WTC11 (cell line): ENCODE measurements around the gene THBS2. TPM values are rescaled to one million over a fixed set of nuclear protein-coding genes. Genes with fewer than 3 reads are reported as not detected.

Experiments used
- ATAC-seq: fragments of 200-7000 bp; cut with Tn5 transposase; 2 replicates; pipeline ENCODE4 v1.10.0; 2021; ENCODE audit warnings: mild to moderate bottlenecking, moderate library complexity
- CTCF ChIA-PET: fragments of 300-600 bp; sonication (Branson Sonifier 250); formaldehyde crosslinking; loops from one replicate; lab custom pipeline; 2021; ENCODE audit warnings: antibody characterized with exemption; lab: Charles Lee
- POLR2A ChIA-PET: fragments of 350-600 bp; sonication (Branson Sonifier 250); formaldehyde crosslinking; loops from one replicate; lab custom pipeline; 2021; ENCODE audit warnings: antibody characterized with exemption; lab: Charles Lee
- DNase-seq: peaks from one replicate; pipeline ENCODE4 v3.0.0; 2021; ENCODE audit warnings: low spot score
- H3K27ac Mint-ChIP-seq: 2 replicates; pipeline ENCODE4 v1.8.0; 2021; ENCODE audit warnings: mixed read lengths
- H3K27me3 Mint-ChIP-seq: 2 replicates; pipeline ENCODE4 v1.8.0; 2021; ENCODE audit warnings: low read depth, mild to moderate bottlenecking, moderate library complexity, mixed read lengths
- H3K36me3 Mint-ChIP-seq: 2 replicates; pipeline ENCODE4 v1.8.0; 2021; ENCODE audit warnings: mixed read lengths
- H3K4me1 Mint-ChIP-seq: 2 replicates; pipeline ENCODE4 v1.8.0; 2022; ENCODE audit warnings: mixed read lengths
- H3K4me3 Mint-ChIP-seq: 2 replicates; pipeline ENCODE4 v1.8.0; 2021; ENCODE audit warnings: mild to moderate bottlenecking, moderate library complexity, mixed read lengths
- H3K9me3 Mint-ChIP-seq: 2 replicates; pipeline ENCODE4 v1.8.0; 2021; ENCODE audit warnings: mixed read lengths
- CREM ChIP-seq: sonication (generic); formaldehyde crosslinking; IDR thresholded peaks from 2 replicates; pipeline ENCODE4 v1.8.1; 2022; ENCODE audit warnings: mild to moderate bottlenecking, missing genetic modification reagents, moderate library complexity
- ESRRA ChIP-seq: sonication (generic); formaldehyde crosslinking; IDR thresholded peaks from 2 replicates; pipeline ENCODE4 v1.8.1; 2022; ENCODE audit warnings: mild to moderate bottlenecking, missing genetic modification reagents, borderline replicate concordance
- IRF2 ChIP-seq: sonication (generic); formaldehyde crosslinking; IDR thresholded peaks from 2 replicates; pipeline ENCODE4 v1.8.0; 2022; ENCODE audit warnings: low read depth, missing genetic modification reagents, borderline replicate concordance
- MXD4 ChIP-seq: fragments of 250-450 bp; sonication (Bioruptor Pico); IDR thresholded peaks from 2 replicates; pipeline ENCODE4 v1.8.0; 2021; ENCODE audit warnings: mild to moderate bottlenecking, moderate library complexity, borderline replicate concordance
- RELA ChIP-seq: sonication (generic); formaldehyde crosslinking; IDR thresholded peaks from 2 replicates; pipeline ENCODE4 v1.8.1; 2022; ENCODE audit warnings: missing genetic modification reagents, mild to moderate bottlenecking, borderline replicate concordance
- RORB ChIP-seq: fragments of 250-450 bp; sonication (Bioruptor Pico); IDR thresholded peaks from 2 replicates; pipeline ENCODE4 v1.9.0; 2021; ENCODE audit warnings: mild to moderate bottlenecking
- SMAD3 ChIP-seq: sonication (generic); formaldehyde crosslinking; IDR thresholded peaks from 2 replicates; pipeline ENCODE4 v1.8.0; 2022; ENCODE audit warnings: missing genetic modification reagents, mild to moderate bottlenecking, borderline replicate concordance
- SMAD4 ChIP-seq: sonication (generic); formaldehyde crosslinking; IDR thresholded peaks from 2 replicates; pipeline ENCODE4 v1.8.0; 2022; ENCODE audit warnings: mild to moderate bottlenecking, missing genetic modification reagents
- SP1 ChIP-seq: sonication (generic); formaldehyde crosslinking; conservative IDR thresholded peaks from 2 replicates; pipeline ENCODE4 v1.8.1; 2022; ENCODE audit warnings: missing genetic modification reagents
- TEAD1 ChIP-seq: sonication (generic); formaldehyde crosslinking; IDR thresholded peaks from 2 replicates; pipeline ENCODE4 v1.8.0; 2022; ENCODE audit warnings: mild to moderate bottlenecking, missing genetic modification reagents
- TP53 ChIP-seq: sonication (generic); formaldehyde crosslinking; IDR thresholded peaks from 2 replicates; pipeline ENCODE4 v1.8.1; 2023; ENCODE audit warnings: mild to moderate bottlenecking, missing genetic modification reagents
- ZNF121 ChIP-seq: sonication (generic); formaldehyde crosslinking; IDR thresholded peaks from 2 replicates; pipeline ENCODE4 v1.8.0; 2023; ENCODE audit warnings: missing genetic modification reagents
- ZNF317 ChIP-seq: sonication (generic); formaldehyde crosslinking; IDR thresholded peaks from 2 replicates; pipeline ENCODE4 v1.8.1; 2023; ENCODE audit warnings: low read depth, mild to moderate bottlenecking, moderate library complexity, missing genetic modification reagents, borderline replicate concordance
- ZNF416 ChIP-seq: fragments of 250-450 bp; sonication (Bioruptor Pico); IDR thresholded peaks from 2 replicates; pipeline ENCODE4 v1.9.0; 2021; ENCODE audit warnings: mild to moderate bottlenecking, inconsistent platforms
- ZNF671 ChIP-seq: fragments of 250-450 bp; sonication (Bioruptor Pico); IDR thresholded peaks from 2 replicates; pipeline ENCODE4 v1.8.0; 2021; ENCODE audit warnings: mild to moderate bottlenecking
- total RNA-seq: library from RNA; stranded (reverse); gene quantifications from 3 replicates; pipeline ENCODE4 v1.2.3, GENCODE V29; 2021
- TF ChIP-seq, protein P1 (sequence below): sonication (generic); formaldehyde crosslinking; IDR thresholded peaks from 2 replicates; pipeline ENCODE4 v1.8.0; 2022; ENCODE audit warnings: mild to moderate bottlenecking, missing genetic modification reagents
- TF ChIP-seq, protein P2 (sequence below): sonication (generic); formaldehyde crosslinking; IDR thresholded peaks from 2 replicates; pipeline ENCODE4 v1.8.1; 2023; ENCODE audit warnings: mild to moderate bottlenecking, missing genetic modification reagents
- TF ChIP-seq, protein P3 (sequence below): sonication (generic); formaldehyde crosslinking; IDR thresholded peaks from 2 replicates; pipeline ENCODE4 v1.8.0; 2023; ENCODE audit warnings: missing genetic modification reagents
- TF ChIP-seq, protein P4 (sequence below): sonication (generic); formaldehyde crosslinking; conservative IDR thresholded peaks from 2 replicates; pipeline ENCODE4 v1.8.1; 2023; ENCODE audit warnings: mild to moderate bottlenecking, low read depth, missing genetic modification reagents, moderate library complexity

The THBS2 gene
- total RNA-seq, 1 experiment from 2014 or later: 40.3 TPM

DNA sequence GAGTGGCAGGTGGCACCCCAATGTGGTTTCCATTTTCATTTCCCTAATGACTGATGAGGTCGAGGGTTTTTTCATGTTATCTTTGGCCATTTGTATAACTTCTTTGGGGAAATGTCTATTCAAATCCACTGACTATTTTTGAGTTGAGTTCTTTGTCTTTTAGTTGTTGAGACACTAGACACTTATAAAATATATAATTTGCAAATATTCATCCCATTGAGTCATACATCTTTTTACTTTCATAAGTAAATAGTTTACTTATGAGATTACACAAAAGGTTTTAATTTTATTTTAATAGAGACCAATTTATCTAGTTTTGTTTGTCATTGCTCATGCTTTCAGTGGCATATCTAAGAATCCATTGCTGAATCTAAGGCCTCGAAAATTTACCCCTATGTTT, 49.5 kb downstream of the THBS2 start:
- DNase-seq: no peak
- Mint-ChIP-seq H3K4me3 (no peak overlapping the region), H3K36me3 (peaks cover 20% of the 10 kb centered on the region), H3K4me1 (no peaks in the 10 kb centered on the region), H3K27ac (no peak overlapping the region), H3K9me3 (peaks cover 46% of the 10 kb centered on the region), H3K27me3 (no peaks in the 10 kb centered on the region; the same call in 1 of the 2 replicates)
- POLR2A ChIA-PET: no interaction called here
- TF ChIP-seq, protein P1, sequence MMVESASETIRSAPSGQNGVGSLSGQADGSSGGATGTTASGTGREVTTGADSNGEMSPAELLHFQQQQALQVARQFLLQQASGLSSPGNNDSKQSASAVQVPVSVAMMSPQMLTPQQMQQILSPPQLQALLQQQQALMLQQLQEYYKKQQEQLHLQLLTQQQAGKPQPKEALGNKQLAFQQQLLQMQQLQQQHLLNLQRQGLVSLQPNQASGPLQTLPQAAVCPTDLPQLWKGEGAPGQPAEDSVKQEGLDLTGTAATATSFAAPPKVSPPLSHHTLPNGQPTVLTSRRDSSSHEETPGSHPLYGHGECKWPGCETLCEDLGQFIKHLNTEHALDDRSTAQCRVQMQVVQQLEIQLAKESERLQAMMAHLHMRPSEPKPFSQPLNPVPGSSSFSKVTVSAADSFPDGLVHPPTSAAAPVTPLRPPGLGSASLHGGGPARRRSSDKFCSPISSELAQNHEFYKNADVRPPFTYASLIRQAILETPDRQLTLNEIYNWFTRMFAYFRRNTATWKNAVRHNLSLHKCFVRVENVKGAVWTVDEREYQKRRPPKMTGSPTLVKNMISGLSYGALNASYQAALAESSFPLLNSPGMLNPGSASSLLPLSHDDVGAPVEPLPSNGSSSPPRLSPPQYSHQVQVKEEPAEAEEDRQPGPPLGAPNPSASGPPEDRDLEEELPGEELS: no peak
- TF ChIP-seq, protein P2, sequence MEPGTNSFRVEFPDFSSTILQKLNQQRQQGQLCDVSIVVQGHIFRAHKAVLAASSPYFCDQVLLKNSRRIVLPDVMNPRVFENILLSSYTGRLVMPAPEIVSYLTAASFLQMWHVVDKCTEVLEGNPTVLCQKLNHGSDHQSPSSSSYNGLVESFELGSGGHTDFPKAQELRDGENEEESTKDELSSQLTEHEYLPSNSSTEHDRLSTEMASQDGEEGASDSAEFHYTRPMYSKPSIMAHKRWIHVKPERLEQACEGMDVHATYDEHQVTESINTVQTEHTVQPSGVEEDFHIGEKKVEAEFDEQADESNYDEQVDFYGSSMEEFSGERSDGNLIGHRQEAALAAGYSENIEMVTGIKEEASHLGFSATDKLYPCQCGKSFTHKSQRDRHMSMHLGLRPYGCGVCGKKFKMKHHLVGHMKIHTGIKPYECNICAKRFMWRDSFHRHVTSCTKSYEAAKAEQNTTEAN (CRISPR knock-in tag): no peak
- TF ChIP-seq RELA (CRISPR knock-in tag) (no peak), CREM (CRISPR knock-in tag) (no peak), IRF2 (CRISPR knock-in tag) (no peak), SMAD4 (CRISPR knock-in tag) (no peak), ZNF121 (no peak)
- TF ChIP-seq, protein P3, sequence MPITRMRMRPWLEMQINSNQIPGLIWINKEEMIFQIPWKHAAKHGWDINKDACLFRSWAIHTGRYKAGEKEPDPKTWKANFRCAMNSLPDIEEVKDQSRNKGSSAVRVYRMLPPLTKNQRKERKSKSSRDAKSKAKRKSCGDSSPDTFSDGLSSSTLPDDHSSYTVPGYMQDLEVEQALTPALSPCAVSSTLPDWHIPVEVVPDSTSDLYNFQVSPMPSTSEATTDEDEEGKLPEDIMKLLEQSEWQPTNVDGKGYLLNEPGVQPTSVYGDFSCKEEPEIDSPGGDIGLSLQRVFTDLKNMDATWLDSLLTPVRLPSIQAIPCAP (CRISPR knock-in tag): no peak
- ATAC-seq: no peak
- CTCF ChIA-PET: no interaction called here

DNA sequence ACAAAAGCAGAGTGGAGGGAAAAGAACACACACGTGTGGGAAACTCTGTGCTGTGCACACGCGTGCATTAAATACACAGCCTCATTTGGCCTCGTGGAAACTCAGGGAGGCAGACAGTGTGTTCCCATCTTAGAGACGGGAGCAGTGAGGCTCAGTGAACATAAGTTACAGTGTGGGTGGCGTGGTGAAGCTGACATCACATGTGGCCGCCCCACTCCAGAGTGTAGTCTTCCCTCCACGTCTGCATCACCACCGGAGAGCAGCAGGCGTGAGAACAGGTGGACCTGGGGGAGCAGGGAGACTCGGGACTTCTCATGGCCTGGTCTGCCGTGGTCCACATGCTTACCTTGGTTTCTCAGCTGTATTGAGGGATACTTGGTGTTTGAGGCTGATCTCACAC, 51.7 kb downstream of the THBS2 start:
- Mint-ChIP-seq H3K4me3 (no peak overlapping the region), H3K9me3 (peaks cover 34% of the 10 kb centered on the region), H3K36me3 (peaks cover 7% of the 10 kb centered on the region), H3K4me1 (no peaks in the 10 kb centered on the region), H3K27me3 (no peaks in the 10 kb centered on the region; the same call in 1 of the 2 replicates), H3K27ac (no peak overlapping the region)
- TF ChIP-seq SMAD3 (no peak), RORB (no peak), ZNF317 (CRISPR knock-in tag) (no peak), TEAD1 (CRISPR knock-in tag) (no peak), ESRRA (CRISPR knock-in tag) (no peak), TP53 (no peak), ZNF416 (no peak), SP1 (CRISPR knock-in tag) (no peak), ZNF671 (CRISPR knock-in tag) (no peak), MXD4 (no peak)
- TF ChIP-seq, protein P4, sequence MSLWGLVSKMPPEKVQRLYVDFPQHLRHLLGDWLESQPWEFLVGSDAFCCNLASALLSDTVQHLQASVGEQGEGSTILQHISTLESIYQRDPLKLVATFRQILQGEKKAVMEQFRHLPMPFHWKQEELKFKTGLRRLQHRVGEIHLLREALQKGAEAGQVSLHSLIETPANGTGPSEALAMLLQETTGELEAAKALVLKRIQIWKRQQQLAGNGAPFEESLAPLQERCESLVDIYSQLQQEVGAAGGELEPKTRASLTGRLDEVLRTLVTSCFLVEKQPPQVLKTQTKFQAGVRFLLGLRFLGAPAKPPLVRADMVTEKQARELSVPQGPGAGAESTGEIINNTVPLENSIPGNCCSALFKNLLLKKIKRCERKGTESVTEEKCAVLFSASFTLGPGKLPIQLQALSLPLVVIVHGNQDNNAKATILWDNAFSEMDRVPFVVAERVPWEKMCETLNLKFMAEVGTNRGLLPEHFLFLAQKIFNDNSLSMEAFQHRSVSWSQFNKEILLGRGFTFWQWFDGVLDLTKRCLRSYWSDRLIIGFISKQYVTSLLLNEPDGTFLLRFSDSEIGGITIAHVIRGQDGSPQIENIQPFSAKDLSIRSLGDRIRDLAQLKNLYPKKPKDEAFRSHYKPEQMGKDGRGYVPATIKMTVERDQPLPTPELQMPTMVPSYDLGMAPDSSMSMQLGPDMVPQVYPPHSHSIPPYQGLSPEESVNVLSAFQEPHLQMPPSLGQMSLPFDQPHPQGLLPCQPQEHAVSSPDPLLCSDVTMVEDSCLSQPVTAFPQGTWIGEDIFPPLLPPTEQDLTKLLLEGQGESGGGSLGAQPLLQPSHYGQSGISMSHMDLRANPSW: no peak
- CTCF ChIA-PET: no interaction called here
- no peak for DNase-seq
- POLR2A ChIA-PET: no interaction called here
- ATAC-seq: no peak
